ENCODE results near the gene CD44. TPM values are rescaled to one million over a fixed set of nuclear protein-coding genes. Genes with fewer than 3 reads are reported as not detected.
"Not testable (repeated sequence)": the region's sequence is repeated elsewhere in the genome, so short reads cannot be mapped to it uniquely, and the experiment has no call there.

Gene CD44
- total RNA-seq (2012; rRNA removed), result 298 TPM in 2 replicates

- peak within 1 kb of the TSS; percentile 96 for H3K4me3 ChIP-seq (ENCODE audit: low read length)
- peak within 1 kb of the TSS; percentile 99 for H3K9ac ChIP-seq (ENCODE audit: low read depth, low read length)
- peak within 1 kb of the TSS; percentile 91 for H3K4me2 ChIP-seq (ENCODE audit: low read length)
- no peaks in the 10 kb centered on the region for H3K9me3 ChIP-seq (replicated peaks; ENCODE audit: low read length)
- peaks cover 37% of the 10 kb centered on the region for H3K4me1 ChIP-seq (ENCODE audit: control insufficient read depth, insufficient read depth, low read length)
- H3K36me3 ChIP-seq (ENCODE audit: insufficient read depth, low read length), result peaks cover 14% of the 10 kb centered on the region
- H3K27me3 ChIP-seq (ENCODE audit: control insufficient read depth, insufficient read depth, low read length), result no peaks in the 10 kb centered on the region
These were observed at the start of gene CD44 for GRCh38 chr11:35138943-35139721. CD44 (plus strand) TSS chr11:35139171; CDS start chr11:35139304, 133 bp downstream.

GRCh38 chr11:35089666-35090065, 49.3 kb upstream of the CD44 start:
- H3K4me2 ChIP-seq (ENCODE audit: low read length), result no peak overlapping the region
- H3K9me3 ChIP-seq (replicated peaks; ENCODE audit: low read length), result no peaks in the 10 kb centered on the region
- no peak overlapping the region for H3K9ac ChIP-seq (ENCODE audit: low read depth, low read length)
- H3K4me1 ChIP-seq (ENCODE audit: control insufficient read depth, insufficient read depth, low read length), result peaks cover 20% of the 10 kb centered on the region
- no peaks in the 10 kb centered on the region for H3K36me3 ChIP-seq (ENCODE audit: insufficient read depth, low read length)
- no peak overlapping the region for H3K4me3 ChIP-seq (ENCODE audit: low read length)
- H3K27me3 ChIP-seq (ENCODE audit: control insufficient read depth, insufficient read depth, low read length), result no peaks in the 10 kb centered on the region

GRCh38 chr11:35090125-35090524, 48.8 kb upstream of the CD44 start:
- Histone ChIP-seq H3K9ac (ENCODE audit: low read depth, low read length) (no peak overlapping the region), H3K27me3 (ENCODE audit: control insufficient read depth, insufficient read depth, low read length) (no peaks in the 10 kb centered on the region), H3K9me3 (replicated peaks; ENCODE audit: low read length) (no peaks in the 10 kb centered on the region), H3K4me3 (ENCODE audit: low read length) (no peak overlapping the region), H3K4me1 (ENCODE audit: control insufficient read depth, insufficient read depth, low read length) (peaks cover 16% of the 10 kb centered on the region), H3K4me2 (ENCODE audit: low read length) (no peak overlapping the region), H3K36me3 (ENCODE audit: insufficient read depth, low read length) (no peaks in the 10 kb centered on the region)

- not testable (repeated sequence) for H3K4me2 ChIP-seq (ENCODE audit: low read length); H3K27me3 ChIP-seq (ENCODE audit: control insufficient read depth, insufficient read depth, low read length); H3K4me3 ChIP-seq (ENCODE audit: low read length); H3K36me3 ChIP-seq (ENCODE audit: insufficient read depth, low read length); H3K9me3 ChIP-seq (replicated peaks; ENCODE audit: low read length); H3K9ac ChIP-seq (ENCODE audit: low read depth, low read length)
- peaks cover 16% of the 10 kb centered on the region for H3K4me1 ChIP-seq (ENCODE audit: control insufficient read depth, insufficient read depth, low read length)
These were observed 48.0 kb upstream of the CD44 start for GRCh38 chr11:35090991-35091390.

- H3K9me3 ChIP-seq (replicated peaks; ENCODE audit: low read length), result no peaks in the 10 kb centered on the region
- H3K27me3 ChIP-seq (ENCODE audit: control insufficient read depth, insufficient read depth, low read length), result no peaks in the 10 kb centered on the region
- peaks cover 19% of the 10 kb centered on the region for H3K4me1 ChIP-seq (ENCODE audit: control insufficient read depth, insufficient read depth, low read length)
- H3K9ac ChIP-seq (ENCODE audit: low read depth, low read length), result no peak overlapping the region
- no peaks in the 10 kb centered on the region for H3K36me3 ChIP-seq (ENCODE audit: insufficient read depth, low read length)
- H3K4me3 ChIP-seq (ENCODE audit: low read length), result no peak overlapping the region
- no peak overlapping the region for H3K4me2 ChIP-seq (ENCODE audit: low read length)
These were observed 42.2 kb upstream of the CD44 start for GRCh38 chr11:35096723-35097122.

GRCh38 chr11:35097814-35098455, 41.0 kb upstream of the CD44 start:
- Histone ChIP-seq H3K4me2 (ENCODE audit: low read length) (no peak overlapping the region), H3K9me3 (replicated peaks; ENCODE audit: low read length) (no peaks in the 10 kb centered on the region), H3K9ac (ENCODE audit: low read depth, low read length) (no peak overlapping the region)

GRCh38 chr11:35098855-35099254, 40.1 kb upstream of the CD44 start:
- Histone ChIP-seq H3K9ac (ENCODE audit: low read depth, low read length) (peak overlapping the region; percentile 41), H3K27me3 (ENCODE audit: control insufficient read depth, insufficient read depth, low read length) (no peaks in the 10 kb centered on the region), H3K4me2 (ENCODE audit: low read length) (no peak overlapping the region), H3K9me3 (replicated peaks; ENCODE audit: low read length) (no peaks in the 10 kb centered on the region), H3K36me3 (ENCODE audit: insufficient read depth, low read length) (no peaks in the 10 kb centered on the region), H3K4me1 (ENCODE audit: control insufficient read depth, insufficient read depth, low read length) (peaks cover 25% of the 10 kb centered on the region), H3K4me3 (ENCODE audit: low read length) (no peak overlapping the region)

More at GRCh38 chr11:35097814-35098455, 41.0 kb upstream of the CD44 start:
- no peak overlapping the region for H3K4me3 ChIP-seq (ENCODE audit: low read length)
- peaks cover 19% of the 10 kb centered on the region for H3K4me1 ChIP-seq (ENCODE audit: control insufficient read depth, insufficient read depth, low read length)
- H3K36me3 ChIP-seq (ENCODE audit: insufficient read depth, low read length), result no peaks in the 10 kb centered on the region
- H3K27me3 ChIP-seq (ENCODE audit: control insufficient read depth, insufficient read depth, low read length), result no peaks in the 10 kb centered on the region

- H3K9me3 ChIP-seq (replicated peaks; ENCODE audit: low read length), result no peaks in the 10 kb centered on the region
- peak overlapping the region; percentile 69 for H3K9ac ChIP-seq (ENCODE audit: low read depth, low read length)
- H3K27me3 ChIP-seq (ENCODE audit: control insufficient read depth, insufficient read depth, low read length), result no peaks in the 10 kb centered on the region
- H3K4me2 ChIP-seq (ENCODE audit: low read length), result peak overlapping the region; percentile 24
- peaks cover 30% of the 10 kb centered on the region for H3K4me1 ChIP-seq (ENCODE audit: control insufficient read depth, insufficient read depth, low read length)
- H3K4me3 ChIP-seq (ENCODE audit: low read length), result no peak overlapping the region
- H3K36me3 ChIP-seq (ENCODE audit: insufficient read depth, low read length), result no peaks in the 10 kb centered on the region
These were observed 39.5 kb upstream of the CD44 start for GRCh38 chr11:35099278-35100012.

GRCh38 chr11:35100013-35100383, 39.0 kb upstream of the CD44 start:
- Histone ChIP-seq H3K9ac (ENCODE audit: low read depth, low read length) (peak overlapping the region; percentile 69), H3K36me3 (ENCODE audit: insufficient read depth, low read length) (no peaks in the 10 kb centered on the region), H3K4me3 (ENCODE audit: low read length) (no peak overlapping the region)

GRCh38 chr11:35101223-35101622, 37.7 kb upstream of the CD44 start:
- Histone ChIP-seq H3K9ac (ENCODE audit: low read depth, low read length) (no peak overlapping the region), H3K4me2 (ENCODE audit: low read length) (no peak overlapping the region), H3K4me1 (ENCODE audit: control insufficient read depth, insufficient read depth, low read length) (peaks cover 30% of the 10 kb centered on the region), H3K27me3 (ENCODE audit: control insufficient read depth, insufficient read depth, low read length) (no peaks in the 10 kb centered on the region), H3K36me3 (ENCODE audit: insufficient read depth, low read length) (no peaks in the 10 kb centered on the region), H3K9me3 (replicated peaks; ENCODE audit: low read length) (no peaks in the 10 kb centered on the region), H3K4me3 (ENCODE audit: low read length) (no peak overlapping the region)

More at GRCh38 chr11:35100013-35100383, 39.0 kb upstream of the CD44 start:
- Histone ChIP-seq H3K9me3 (replicated peaks; ENCODE audit: low read length) (no peaks in the 10 kb centered on the region), H3K4me1 (ENCODE audit: control insufficient read depth, insufficient read depth, low read length) (peaks cover 30% of the 10 kb centered on the region), H3K4me2 (ENCODE audit: low read length) (peak overlapping the region; percentile 24), H3K27me3 (ENCODE audit: control insufficient read depth, insufficient read depth, low read length) (no peaks in the 10 kb centered on the region)

- no peaks in the 10 kb centered on the region for H3K9me3 ChIP-seq (replicated peaks; ENCODE audit: low read length)
- H3K4me1 ChIP-seq (ENCODE audit: control insufficient read depth, insufficient read depth, low read length), result peaks cover 30% of the 10 kb centered on the region
These were observed 36.7 kb upstream of the CD44 start for GRCh38 chr11:35102267-35102666.

More at GRCh38 chr11:35102267-35102666, 36.7 kb upstream of the CD44 start:
- Histone ChIP-seq H3K4me2 (ENCODE audit: low read length) (no peak overlapping the region), H3K4me3 (ENCODE audit: low read length) (no peak overlapping the region), H3K9ac (ENCODE audit: low read depth, low read length) (no peak overlapping the region), H3K27me3 (ENCODE audit: control insufficient read depth, insufficient read depth, low read length) (no peaks in the 10 kb centered on the region), H3K36me3 (ENCODE audit: insufficient read depth, low read length) (no peaks in the 10 kb centered on the region)

Measured in skeletal muscle satellite cell (primary cell).